ENCODE measurements around the gene GNG13. TPM values are rescaled to one million over a fixed set of nuclear protein-coding genes. Genes with fewer than 3 reads are reported as not detected.

The GNG13 gene
- total RNA-seq, 1 experiment from 2014 or later: not detected

GRCh38 chr16:749010-749409, 51.5 kb downstream of the GNG13 start:
- intact Hi-C loops (cut with micrococcal nuclease; ENCODE audit: unreplicated experiment): no loop called here
- ChIA-PET CTCF (interaction anchor here (0.7 to 1.2 kb wide), 3 partner anchors 12 to 52 kb away, joined by 3 to 4 read pairs (median 3); partner anchors contain the start of genes CHTF18, GNG13 and RPUSD1), POLR2A (interaction anchor here (0.7 kb wide), 1 partner anchor 19 kb away, joined by 3 read pairs; no protein-coding TSS in a partner anchor)
- TF ChIP-seq CTCF (IDR thresholded peaks at IDR 0.05; ENCODE audit: insufficient read depth in 1 of 2, low read depth in 1 of 2, low read length in 1 of 2, severe bottlenecking in 1 of 2, unreplicated experiment in 1 of 2): no peak
- no peak overlapping the region for H3K4me3 ChIP-seq (ENCODE audit: low read depth, low read length)
- no peaks in the 10 kb centered on the region for H3K27me3 ChIP-seq (replicated peaks; ENCODE audit: control insufficient read depth, insufficient read depth, low read length)
- Mint-ChIP-seq H3K4me3 (ENCODE audit: unreplicated experiment) (no peak overlapping the region), H3K27me3 (ENCODE audit: insufficient read depth, unreplicated experiment) (no peaks in the 10 kb centered on the region), H3K4me1 (ENCODE audit: low read depth, unreplicated experiment) (peaks cover 7% of the 10 kb centered on the region), H3K27ac (ENCODE audit: unreplicated experiment) (no peak overlapping the region), H3K9me3 (ENCODE audit: unreplicated experiment) (no peaks in the 10 kb centered on the region), H3K36me3 (ENCODE audit: insufficient read depth, unreplicated experiment) (peaks cover 4% of the 10 kb centered on the region)
- DNase-seq: no peak
- no peaks in the 10 kb centered on the region for H3K9me3 ChIP-seq
- no TSS peak for BruUV-seq (replicated peaks)
- H3K36me3 ChIP-seq (ENCODE audit: control insufficient read depth, insufficient read depth, low read length): no peaks in the 10 kb centered on the region
- peaks cover 6% of the 10 kb centered on the region for H3K4me1 ChIP-seq

Small RNAs within 50 kb of the gene (microRNA-seq; reads per million reads assigned to microRNA genes)
- gene MIR662: not detected

Other genes with a start within 250 kb of the GNG13 start
- gene PRR35, start 240.3 kb downstream of the GNG13 start, total RNA-seq (2022): 0.14 TPM in 1 of 2 replicates, not detected in the other
- gene NHLRC4, start 233.7 kb downstream of the GNG13 start, total RNA-seq (2022): not detected in 2 replicates
- 45.3 and 45.8 TPM in 2 replicates for gene PIGQ, start 230.8 kb downstream of the GNG13 start, total RNA-seq (2022)
- gene RAB40C, start 210.7 kb downstream of the GNG13 start, total RNA-seq (2022): 18.7 and 19.1 TPM in 2 replicates
- 0.39 and 0.54 TPM in 2 replicates for gene WFIKKN1, start 169.7 kb downstream of the GNG13 start, total RNA-seq (2022)
- 67.1 and 67.4 TPM in 2 replicates for gene METTL26, start 164.4 kb downstream of the GNG13 start, total RNA-seq (2022)
- gene MCRIP2, start 158.9 kb downstream of the GNG13 start, total RNA-seq (2022): 33.0 and 40.7 TPM in 2 replicates
- gene WDR90, start 151.4 kb downstream of the GNG13 start, total RNA-seq (2022): 57.8 and 60.9 TPM in 2 replicates
- 96.7 and 106 TPM in 2 replicates for gene RHOT2, start 132.6 kb downstream of the GNG13 start, total RNA-seq (2022)
- 2.9 and 3.2 TPM in 2 replicates for gene RHBDL1, start 125.1 kb downstream of the GNG13 start, total RNA-seq (2022)
- 77.8 and 86.6 TPM in 2 replicates for gene STUB1, start 120.3 kb downstream of the GNG13 start, total RNA-seq (2022)
- gene JMJD8, start 116.4 kb downstream of the GNG13 start, total RNA-seq (2022): 46.7 and 52.4 TPM in 2 replicates
- gene WDR24, start 110.3 kb downstream of the GNG13 start, total RNA-seq (2022): 10.8 and 11.7 TPM in 2 replicates
- gene FBXL16, start 94.9 kb downstream of the GNG13 start, total RNA-seq (2022): 5.9 and 10.5 TPM in 2 replicates
- 20.0 and 23.4 TPM in 2 replicates for gene METRN, start 85.6 kb downstream of the GNG13 start, total RNA-seq (2022)
- gene ANTKMT, start 79.6 kb downstream of the GNG13 start, total RNA-seq (2022): 39.7 and 42.6 TPM in 2 replicates
- 3.5 and 4.6 TPM in 2 replicates for gene CCDC78, start 74.3 kb downstream of the GNG13 start, total RNA-seq (2022)
- 6.8 and 9.7 TPM in 2 replicates for gene HAGHL, start 73.6 kb downstream of the GNG13 start, total RNA-seq (2022)
- gene CIAO3, start 59.7 kb downstream of the GNG13 start, total RNA-seq (2022): 42.9 and 44.5 TPM in 2 replicates
- gene MSLN, start 40.0 kb downstream of the GNG13 start, total RNA-seq (2022): 0.36 and 0.39 TPM in 2 replicates
- 42.2 and 44.0 TPM in 2 replicates for gene RPUSD1, start 12.4 kb downstream of the GNG13 start, total RNA-seq (2022)
- gene CHTF18, start 12.1 kb downstream of the GNG13 start, total RNA-seq (2022): 97.6 and 102 TPM in 2 replicates
- gene LMF1, start 170.2 kb upstream of the GNG13 start, total RNA-seq (2022): 8.8 and 12.3 TPM in 2 replicates
- gene SOX8, start 181.0 kb upstream of the GNG13 start, total RNA-seq (2022): 0.86 and 1.2 TPM in 2 replicates

Measured in Caco-2 (cell line).